ENCODE data around the gene ELP1.

The ELP1 gene

GRCh38 chr9:108953983-108954574 lies 20.2 kb upstream of the ELP1 start:
- no peak overlapping the region for H3K4me3 ChIP-seq (replicated peaks; ENCODE audit: low read depth, low read length)
- peak; percentile 72 for TF ChIP-seq CTCF (IDR thresholded peaks at IDR 0.05; ENCODE audit: low read length, missing control alignments)
- peak; percentile 77 for DNase-seq (ENCODE audit: low read depth)

GRCh38 chr9:108951578-108951977 lies 17.7 kb upstream of the ELP1 start:
- DNase-seq (ENCODE audit: low read depth), result no peak
- no peak for TF ChIP-seq CTCF (IDR thresholded peaks at IDR 0.05; ENCODE audit: low read length, missing control alignments)
- H3K4me3 ChIP-seq (replicated peaks; ENCODE audit: low read depth, low read length), result no peak overlapping the region

GRCh38 chr9:108950168-108950567 lies 16.2 kb upstream of the ELP1 start:
- TF ChIP-seq CTCF (IDR thresholded peaks at IDR 0.05; ENCODE audit: low read length, missing control alignments), result no peak
- no peak for DNase-seq (ENCODE audit: low read depth)
- H3K4me3 ChIP-seq (replicated peaks; ENCODE audit: low read depth, low read length), result no peak overlapping the region

GRCh38 chr9:108939975-108940374 lies 6.1 kb upstream of the ELP1 start:
- no peak overlapping the region for H3K4me3 ChIP-seq (replicated peaks; ENCODE audit: low read depth, low read length)
- DNase-seq (ENCODE audit: low read depth), result no peak
- TF ChIP-seq CTCF (IDR thresholded peaks at IDR 0.05; ENCODE audit: low read length, missing control alignments), result no peak

GRCh38 chr9:108937561-108938305 lies 3.8 kb upstream of the ELP1 start:
- no peak for TF ChIP-seq CTCF (IDR thresholded peaks at IDR 0.05; ENCODE audit: low read length, missing control alignments)
- no peak for DNase-seq (ENCODE audit: low read depth)
- H3K4me3 ChIP-seq (replicated peaks; ENCODE audit: low read depth, low read length), result no peak overlapping the region

- peak within 1 kb of the TSS; percentile 96 for H3K4me3 ChIP-seq (replicated peaks; ENCODE audit: low read depth, low read length)
- peak; percentile 86 for DNase-seq (ENCODE audit: low read depth)
- no peak for TF ChIP-seq CTCF (IDR thresholded peaks at IDR 0.05; ENCODE audit: low read length, missing control alignments)
Observed at GRCh38 chr9:108934323-108934893, 484 bp upstream of the ELP1 start, which contains the start of gene ABITRAM. Gene ABITRAM (plus strand): TSS chr9:108934400. CDS start chr9:108934487, 87 bp downstream.

All from fibroblast of pulmonary artery (primary cell).